DMS 273 (cell line): ENCODE results near the gene ANTXR1.

Experiments
- DNase-seq: peaks from one replicate; lab custom pipeline; 2025; ENCODE audit not compliant: unreplicated experiment; lab: John Stamatoyannopoulos, UW

The ANTXR1 gene

DNA sequence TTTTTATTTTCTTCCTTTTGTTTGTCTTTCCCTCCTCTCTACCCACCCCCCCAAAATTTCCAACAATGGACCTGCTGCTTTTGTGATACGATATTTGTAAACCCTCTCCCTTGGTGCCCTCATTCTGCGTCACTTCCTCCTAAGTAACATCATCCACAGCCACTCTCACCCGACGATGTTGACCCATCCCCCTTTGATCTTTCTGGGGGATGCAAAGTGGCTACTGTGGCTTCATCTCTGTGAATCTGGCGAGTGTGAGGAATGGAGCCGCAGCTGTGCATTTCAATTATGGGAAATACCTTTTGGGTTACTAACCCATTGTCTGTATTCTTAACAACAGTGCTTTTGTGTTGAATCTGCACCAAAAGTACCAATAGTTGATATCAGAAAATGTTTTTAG is 19.4 kb downstream of the ANTXR1 start:
- no peak for DNase-seq

DNA sequence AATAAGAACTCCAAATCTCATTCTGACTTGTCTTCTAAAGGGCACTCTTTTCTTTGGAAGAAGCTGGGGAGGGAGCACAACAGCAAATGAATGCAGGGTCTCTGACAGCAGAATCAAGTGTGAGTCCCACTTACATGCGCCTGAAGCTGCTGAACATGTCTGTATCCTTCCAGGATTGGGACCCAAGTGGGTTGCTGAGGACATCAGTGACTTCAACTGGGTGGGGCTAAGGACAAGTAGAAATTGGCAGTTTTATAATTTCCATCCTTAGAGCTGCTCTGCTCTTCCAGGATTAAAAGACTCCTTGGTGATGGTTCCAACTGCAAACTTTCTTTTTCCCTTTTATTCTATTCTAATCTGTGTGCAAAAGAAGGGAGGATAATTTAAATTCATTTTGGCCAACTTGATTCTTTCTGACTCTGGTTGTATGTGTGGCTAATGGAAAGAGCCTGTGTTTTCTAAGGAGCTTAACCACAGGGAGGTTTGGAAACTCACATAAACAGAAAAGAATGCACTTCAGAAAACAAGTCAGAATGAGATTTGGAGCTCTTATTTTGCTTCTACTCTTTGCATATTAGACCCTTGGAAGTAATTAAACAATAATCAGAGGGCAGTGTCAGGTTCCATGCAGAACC is 20.6 kb downstream of the ANTXR1 start:
- no peak for DNase-seq

DNA sequence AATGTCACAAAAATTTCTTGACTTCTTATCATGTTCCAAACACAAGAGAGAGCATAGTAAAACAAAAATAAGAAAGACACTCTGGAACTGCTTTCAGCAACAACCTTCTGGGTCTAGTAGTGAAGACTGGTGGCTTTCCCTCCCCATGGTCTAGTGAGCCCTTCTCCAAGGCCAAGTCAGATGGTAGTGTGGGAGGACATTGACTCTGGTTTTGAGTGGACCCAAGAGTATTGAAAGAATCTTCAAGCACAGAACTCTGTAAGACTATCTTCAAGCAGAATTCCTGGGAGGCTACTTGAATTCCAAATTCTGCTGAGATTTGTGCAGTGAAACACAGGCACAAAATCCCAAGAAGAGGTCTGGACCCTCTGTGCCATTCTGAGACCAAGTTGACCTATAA is 21.1 kb downstream of the ANTXR1 start:
- DNase-seq, result no peak

DNA sequence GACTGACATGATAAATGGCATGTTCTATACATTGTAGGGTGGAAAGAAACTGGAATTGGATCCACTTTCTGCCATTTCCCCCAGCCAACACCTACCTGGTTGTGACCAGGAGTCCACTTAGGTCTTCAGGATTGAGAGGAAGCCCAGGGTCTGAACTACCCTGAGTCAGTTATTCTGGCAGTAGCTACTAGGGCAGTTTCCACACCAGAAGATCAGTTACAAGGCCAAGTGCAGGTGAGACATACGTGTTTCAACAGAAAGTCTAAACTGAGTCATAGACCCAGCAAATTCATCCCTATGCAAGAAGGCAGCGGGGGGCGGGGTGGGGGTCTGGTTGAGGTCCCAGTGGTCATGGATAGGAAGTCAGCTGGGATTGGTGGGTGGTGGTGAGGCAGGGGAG is 21.9 kb downstream of the ANTXR1 start:
- DNase-seq, result no peak

DNA sequence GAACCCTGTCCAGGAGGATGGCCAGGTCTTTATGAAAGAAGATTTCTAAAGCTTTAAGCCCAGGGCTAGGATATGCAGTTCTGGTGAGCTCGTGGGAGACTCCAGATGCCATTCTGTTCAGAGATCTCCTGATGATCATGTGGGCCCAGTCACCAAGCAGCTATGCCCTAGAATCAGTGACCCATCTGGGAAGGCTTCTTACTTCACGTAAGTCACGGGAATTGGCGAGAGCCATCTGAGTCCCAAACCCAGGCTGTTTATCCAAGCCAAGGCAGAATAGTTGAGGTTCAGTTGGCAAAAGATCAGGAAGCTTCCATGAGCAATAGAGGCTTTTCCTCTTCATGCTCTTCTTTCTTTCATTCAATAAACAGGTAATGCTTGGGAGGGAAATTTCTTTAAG is 23.9 kb downstream of the ANTXR1 start:
- DNase-seq, result no peak

DNA sequence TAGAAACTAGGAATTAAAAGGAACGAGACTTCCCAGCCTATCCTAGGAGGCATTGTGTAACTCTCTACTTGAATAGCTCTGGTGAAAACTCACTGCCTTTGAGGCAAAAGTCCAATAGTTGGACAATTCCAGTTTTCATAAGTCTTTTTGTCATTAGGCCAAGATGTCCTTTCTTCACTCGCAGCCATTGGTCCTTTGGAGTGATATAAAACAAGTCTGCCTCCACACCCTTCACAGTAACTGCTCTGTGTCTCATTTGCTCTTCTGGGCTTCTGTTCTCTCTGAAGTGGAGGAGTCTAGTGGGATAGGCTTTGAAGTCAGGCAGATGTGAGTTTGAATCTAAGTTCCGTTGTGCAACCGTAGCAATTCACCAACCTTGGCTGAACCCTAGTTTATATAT is 28.2 kb downstream of the ANTXR1 start:
- no peak for DNase-seq

DNA sequence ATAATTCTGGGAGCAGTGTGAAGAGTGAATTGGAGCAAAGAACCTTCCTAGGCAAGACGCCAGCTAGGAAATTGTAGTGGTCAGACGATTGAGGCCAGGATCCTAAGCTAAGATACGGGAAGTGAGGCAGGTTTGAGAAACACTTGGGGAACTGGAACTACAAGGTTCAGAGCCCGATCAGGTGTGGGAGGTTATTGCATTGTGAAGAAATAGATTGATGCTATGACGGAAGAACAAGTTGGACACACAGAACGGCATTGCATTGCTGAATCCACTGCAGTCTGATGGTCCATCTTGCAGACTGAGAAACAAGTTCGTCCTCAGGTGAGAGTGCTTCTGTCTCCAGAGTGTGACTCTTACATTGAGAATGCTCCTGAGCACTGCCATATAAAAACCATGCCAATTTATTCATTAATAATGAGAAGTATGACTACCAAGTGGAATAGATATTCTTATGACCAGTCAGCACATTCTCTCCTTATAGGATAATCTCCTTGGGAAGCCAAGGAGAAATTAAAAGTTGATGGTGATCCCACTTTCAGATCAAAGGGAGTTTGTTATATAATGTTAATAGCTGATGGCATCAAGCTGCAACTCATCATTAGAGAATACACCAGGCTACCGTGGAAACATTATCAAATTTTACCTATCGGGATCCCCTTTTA is 30.9 kb downstream of the ANTXR1 start:
- DNase-seq, result no peak

DNA sequence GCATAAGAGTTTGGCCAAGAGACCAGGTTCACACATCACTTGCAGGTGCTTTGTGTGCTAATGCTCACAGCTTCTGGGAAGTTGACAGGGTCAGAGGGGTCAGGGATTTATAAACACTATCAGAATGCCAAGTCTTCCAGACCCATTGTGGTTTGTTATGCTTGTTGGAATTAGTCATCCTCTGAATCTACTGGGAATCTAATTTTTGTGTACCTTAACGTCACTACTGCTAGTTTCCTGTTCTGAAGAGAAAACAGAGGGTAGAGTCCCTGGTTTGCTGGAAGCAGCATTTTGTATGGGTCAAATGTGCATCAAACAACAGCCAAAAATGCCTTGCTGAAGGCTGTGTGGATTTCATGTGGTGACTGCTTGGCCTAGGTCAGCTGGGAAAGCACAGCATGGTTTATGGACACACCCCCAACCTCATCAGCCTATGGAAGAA is 33.3 kb downstream of the ANTXR1 start:
- DNase-seq, result no peak

DNA sequence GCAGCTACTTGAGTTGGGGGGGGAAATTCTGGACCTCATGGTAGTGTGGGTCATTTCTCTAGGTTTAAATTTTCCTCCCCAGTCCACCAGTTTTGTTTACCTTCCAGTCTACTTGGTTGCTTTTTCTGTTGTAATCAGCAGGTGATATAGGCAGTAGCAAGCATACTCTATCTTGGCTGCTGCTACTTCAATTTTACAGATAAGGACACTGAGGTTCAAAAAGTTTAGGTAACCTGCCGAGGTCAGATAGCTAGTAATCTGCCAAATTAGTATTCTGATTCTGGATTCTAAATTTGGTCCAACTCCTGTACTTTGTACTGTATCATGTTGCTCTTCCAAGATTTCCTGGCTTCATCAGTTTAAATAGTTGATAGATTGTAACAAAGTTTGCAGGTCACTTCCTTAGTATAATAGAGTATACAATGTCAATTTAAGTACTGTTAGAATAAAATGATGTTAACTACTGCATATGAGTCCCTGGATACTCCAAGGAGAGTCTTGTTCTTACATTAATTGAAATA is 34.7 kb downstream of the ANTXR1 start:
- DNase-seq, result no peak

DNA sequence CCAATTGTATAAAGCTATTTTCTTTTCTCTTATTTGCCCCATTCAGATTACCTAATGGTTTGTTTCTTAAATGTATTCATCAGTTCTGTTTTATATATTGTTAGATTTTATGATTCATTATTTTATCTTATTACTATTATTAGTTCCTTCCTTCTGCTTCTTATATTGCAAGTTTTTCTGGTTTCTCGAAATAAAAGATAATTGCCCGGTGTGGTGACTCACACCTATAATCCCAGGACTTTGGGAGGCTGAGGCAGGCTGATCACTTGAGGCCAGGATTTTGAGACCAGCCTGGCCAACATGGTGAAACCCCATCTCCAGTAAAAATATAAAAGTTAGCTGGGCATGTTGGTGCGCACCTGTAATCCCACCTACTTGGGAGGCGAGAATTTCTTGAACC is 37.8 kb downstream of the ANTXR1 start:
- no peak for DNase-seq

DNA sequence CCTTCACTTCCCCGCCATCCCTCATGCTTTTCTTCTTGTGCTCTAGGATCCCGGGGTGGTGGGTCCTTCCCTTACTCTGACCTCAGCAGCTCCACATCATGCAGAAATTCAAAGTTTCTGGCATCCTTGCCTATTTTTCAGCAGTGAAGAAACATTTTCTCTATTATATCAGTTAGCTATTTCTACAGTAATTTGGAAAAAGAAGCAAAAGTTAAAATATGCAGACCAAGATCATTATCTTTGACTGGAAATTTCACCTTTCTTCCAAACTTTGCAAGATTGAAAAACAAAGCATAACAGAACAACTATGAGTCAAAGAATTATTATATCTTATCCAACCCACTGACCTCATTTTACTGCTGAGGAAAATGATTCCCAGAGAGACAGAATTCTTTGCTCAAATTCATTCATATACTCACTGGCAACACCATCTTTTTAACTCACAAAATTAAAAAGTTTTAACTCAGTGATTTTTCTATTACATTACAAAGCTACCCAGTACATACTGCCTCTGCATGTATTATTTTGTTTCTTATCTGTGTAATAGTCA is 40.5 kb downstream of the ANTXR1 start:
- no peak for DNase-seq

DNA sequence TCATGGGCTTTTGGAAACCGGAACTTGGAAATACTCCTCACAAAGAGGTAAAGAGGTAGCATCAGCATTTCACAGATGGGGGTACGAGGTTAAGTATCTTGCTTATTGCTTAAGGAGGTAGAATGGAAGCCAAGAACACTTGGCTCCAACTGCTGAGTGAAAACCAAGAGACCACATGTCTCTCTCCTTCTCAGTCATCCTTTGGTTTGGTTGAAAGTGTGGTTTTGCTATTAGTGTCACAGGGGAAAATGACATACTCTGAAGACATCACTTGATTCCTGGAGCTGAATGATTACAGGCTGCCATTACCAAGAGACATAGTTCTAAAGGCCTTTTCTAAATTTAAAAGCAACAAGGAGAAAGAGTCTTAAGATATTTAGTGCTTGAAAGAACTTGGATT is 41.5 kb downstream of the ANTXR1 start:
- no peak for DNase-seq

DNA sequence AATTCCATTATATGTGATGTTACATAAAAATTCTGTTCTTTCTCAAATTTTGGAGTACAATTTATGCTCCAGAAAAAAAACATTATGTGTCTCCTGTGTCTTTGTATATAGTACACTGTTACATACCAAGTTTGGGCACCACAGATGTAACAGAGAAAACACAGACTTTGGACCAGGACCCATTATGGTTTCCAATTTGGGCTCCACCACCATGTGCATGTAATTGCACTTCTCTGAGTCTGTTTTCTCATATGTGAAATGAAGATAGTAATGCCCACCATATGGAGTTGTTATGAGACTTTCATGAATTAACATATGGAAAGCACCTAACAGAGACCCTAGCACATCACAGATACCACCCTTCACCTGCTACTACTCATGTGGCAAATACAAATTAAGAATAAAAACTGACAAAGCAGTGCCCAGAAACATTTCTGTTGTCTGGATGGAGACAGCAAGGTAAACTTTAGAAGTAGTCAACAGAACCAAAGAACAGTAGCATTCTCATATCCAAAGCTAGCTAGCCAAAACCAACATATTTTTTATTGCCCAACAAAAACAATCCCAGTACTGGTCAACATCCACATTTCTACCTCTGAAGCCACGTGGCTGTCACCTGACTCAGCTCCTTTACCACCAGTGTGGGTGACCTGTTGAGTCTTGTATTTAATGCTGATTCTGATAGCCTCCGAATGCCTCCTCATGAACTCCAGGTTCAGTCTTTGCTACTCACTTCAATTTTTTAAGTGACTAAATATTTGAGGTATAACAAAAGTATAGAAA is 42.9 kb downstream of the ANTXR1 start:
- no peak for DNase-seq

DNA sequence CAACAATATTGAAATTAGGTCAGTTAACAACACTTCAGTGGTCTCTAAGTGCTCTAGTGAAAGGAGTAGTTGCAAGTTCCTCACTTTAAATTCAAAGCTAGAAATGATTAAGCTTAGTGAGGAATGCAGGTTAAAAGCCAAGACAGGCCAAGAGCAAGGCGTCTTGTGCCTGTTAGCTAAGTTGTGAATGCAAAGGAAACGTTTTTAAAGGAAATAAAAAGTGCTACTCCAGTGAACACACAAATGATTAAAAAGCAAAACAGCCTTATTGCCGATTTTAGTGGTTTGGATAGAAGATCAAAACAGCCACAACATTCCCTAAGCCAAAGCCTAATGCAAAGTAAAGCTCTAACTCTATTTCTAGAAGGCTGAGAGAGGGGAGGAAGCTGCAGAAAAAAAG is 44.7 kb downstream of the ANTXR1 start:
- no peak for DNase-seq

DNA sequence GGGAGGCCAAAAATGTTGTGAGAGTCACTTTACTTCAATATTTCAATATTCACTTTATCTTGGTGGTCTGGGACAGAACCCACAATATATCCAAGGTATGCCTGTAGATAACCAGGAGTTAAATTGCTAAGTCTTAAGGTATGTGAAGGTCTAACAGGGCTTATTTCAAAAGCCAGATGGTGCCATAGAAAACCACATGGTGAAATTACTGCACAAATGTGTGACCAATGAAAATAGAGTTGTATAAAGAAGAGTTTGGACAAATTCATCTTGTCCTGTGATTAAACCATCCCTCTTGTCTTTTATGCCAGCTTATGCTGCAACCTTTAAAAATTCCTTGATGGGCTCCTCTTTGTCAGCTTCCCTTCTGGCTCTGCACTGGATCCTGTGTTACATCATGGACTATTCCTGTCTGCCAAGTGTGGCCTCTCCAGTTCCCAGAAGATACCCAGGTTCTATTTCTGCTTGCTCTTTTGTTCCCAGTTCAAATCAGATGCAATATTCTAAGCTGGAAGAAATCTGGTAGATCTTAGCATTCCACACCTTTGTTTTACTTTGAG is 46.8 kb downstream of the ANTXR1 start:
- DNase-seq, result no peak

DNA sequence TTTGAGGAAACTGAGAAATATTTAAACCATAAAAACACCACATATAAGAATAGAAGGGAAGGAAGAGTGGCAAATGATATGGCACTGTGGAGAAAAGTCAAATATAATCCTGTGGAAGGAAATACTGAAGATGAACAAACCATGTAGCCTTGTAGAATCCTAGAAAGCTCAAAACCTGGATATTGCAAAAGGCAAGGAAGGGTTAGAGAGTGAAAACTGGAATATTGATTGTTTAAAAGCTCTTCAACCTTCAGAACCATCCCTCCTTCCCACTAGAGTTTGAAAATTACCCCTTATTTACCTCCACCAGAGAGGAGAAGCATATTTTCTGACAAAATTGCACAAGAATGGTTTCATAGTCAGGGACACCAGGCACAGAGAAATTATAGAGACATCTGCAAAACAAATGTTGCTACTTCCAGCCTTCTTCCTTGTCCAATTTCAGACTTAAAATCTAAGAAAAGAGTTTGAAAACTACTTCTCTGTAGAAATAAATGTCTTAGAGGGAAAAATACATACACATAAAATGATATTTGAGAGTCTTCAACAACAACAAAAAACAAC is 48.0 kb downstream of the ANTXR1 start:
- no peak for DNase-seq

DNA sequence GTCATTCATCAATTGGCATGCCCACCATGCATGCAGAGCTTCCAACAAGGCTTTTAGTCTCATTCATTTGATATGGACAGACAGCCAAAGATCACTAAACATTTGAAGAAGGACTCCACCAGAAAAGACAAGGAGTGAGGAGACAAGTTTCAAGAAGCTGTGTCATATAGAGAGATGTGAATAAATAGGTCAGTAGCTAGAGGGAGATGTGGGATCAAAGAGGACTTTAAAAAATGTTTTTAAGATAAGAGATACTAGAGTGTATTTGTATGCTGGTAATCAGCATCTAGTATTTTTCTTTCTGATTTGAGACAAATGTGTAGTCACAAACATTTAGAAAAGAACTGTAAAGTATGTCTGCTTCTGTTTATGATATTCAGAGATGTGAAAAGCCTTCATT is 48.5 kb downstream of the ANTXR1 start:
- DNase-seq, result no peak

DNA sequence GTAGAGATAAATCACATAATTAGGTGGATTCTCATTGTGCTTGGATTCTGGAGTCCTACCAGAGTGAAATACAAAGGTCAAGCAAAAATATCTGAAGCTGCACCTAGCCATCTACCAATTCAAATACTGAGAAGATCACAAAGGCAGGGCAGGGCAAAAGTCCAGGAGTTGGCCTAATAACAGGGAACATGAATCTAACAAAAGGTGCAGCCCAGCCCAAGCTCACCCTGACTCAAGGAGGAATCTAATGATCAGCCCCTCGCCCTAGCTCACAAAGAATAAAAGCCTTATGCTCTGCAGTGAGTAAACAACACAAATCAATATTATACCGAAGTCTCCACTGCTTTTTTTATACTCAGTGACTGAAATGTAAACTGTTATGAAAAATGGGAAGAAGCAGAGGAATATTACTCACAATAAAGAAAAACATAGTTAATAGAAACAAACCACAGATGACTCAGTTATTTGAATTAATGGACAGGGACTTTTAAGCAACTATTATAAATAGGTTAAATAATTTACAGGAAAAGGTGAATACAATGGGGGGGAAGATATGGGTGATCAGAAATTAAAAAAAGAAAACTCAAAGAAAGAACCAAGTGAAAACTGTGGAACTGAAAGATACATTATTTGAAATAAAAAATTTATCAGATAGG is 49.5 kb downstream of the ANTXR1 start:
- DNase-seq, result no peak

DNA sequence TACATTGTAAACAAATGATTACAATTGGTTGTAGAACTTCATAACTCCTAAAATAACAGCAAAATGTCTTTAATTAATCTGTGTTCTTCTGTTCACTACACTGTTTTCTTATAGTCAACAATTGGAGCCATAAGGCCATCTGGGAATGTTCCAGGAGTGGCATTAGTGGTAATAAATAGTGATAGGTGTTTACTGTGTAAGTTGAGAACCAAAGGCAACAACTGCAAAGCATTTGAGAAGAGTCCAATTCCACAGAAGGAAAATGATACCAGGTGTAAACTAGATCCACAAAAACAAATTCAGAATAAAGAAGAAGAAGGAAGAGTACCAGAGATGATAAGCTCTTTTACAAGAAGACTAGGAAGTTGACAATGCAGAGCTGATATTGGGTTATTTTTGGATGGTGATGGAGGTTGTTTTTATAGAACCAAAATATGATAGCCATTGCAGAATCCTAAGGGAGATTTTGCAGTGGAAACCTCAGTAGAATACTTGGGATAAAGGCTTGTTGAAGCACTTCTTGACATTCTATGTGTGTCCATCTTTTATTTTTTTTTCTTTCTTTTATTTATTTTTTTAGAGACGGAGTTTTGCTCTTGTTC is 52.9 kb downstream of the ANTXR1 start:
- DNase-seq, result peak; percentile 14

DNA sequence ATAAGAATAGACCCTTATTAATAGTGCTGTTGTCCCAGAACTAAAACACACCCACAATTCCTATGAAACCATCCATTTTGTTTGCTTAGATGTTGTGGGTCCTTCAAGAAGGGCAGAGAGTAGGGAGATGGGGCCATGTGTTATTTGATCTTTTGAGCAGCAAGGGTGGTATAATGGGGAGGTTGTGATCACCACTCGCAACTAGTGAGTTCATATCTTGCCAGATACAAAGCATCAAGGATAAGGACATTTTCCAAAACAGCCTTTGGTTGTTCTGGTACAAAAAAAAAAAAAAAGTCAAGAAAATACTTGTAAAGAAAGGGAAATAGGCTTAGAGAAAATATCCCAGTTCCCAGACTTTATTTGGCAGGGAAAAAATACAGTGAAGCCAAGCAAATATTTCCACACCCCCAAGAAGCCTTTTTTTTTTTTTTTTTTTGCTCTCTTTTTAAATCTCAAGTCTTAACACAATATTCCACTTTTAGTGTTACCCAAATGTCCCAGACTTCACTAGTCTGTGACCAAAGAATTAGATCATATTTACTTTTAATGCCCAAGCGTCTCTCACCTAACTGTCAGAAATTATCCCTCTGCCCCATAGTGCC is 54.1 kb downstream of the ANTXR1 start:
- DNase-seq, result no peak
